Measurements from ENCODE around the gene PRODH.
"Not testable (repeated sequence)": the region's sequence is repeated elsewhere in the genome, so short reads cannot be mapped to it uniquely, and the experiment has no call there.

The PRODH gene

GRCh38 chr22:18953128-18953527, 17.0 kb upstream of the PRODH start:
- not testable (repeated sequence) for DNase-seq (ENCODE audit: low read depth, low spot score)

DNA sequence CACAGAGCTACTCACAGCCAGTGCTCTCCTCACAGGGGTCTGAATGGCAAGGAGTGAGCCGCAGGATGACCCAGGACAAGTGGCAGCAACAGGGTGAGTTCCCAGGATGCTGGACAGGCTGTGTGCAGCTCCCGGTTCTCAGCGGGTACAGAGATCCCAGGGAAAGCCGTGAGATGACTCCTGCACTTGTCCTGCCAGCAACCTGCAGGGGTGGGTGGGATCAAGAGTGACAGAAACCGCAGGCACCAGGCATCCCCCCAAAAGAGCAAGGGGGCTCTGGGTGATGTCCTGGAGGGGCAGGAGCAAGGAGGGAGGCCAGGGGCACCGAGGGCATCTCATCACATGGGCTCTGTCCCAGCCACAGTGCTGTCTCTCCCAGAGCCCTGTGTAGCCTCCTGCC, 15.9 kb upstream of the PRODH start:
- no peak for DNase-seq (ENCODE audit: low read depth, low spot score)

DNA sequence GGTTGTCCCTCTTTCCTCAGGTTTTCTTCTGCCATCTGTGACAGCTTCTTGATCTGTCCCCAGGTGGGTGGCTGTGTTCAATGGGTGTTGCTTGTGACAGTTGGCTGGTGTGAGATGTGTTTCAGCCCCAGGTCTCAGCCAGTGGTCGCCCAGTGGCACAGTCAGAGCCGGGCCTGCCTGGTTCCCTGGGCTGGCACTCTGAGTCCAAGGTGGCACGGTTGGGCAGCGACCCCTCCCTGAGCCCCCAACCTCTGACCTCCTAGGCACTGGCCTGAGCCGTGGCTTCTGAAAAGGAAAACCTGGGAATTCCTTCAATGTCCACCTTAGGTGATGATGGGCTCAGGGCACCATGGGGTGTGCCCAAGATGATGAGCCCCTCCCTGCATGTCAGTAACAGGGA, 14.0 kb upstream of the PRODH start:
- no peak for DNase-seq (ENCODE audit: low read depth, low spot score)

DNA sequence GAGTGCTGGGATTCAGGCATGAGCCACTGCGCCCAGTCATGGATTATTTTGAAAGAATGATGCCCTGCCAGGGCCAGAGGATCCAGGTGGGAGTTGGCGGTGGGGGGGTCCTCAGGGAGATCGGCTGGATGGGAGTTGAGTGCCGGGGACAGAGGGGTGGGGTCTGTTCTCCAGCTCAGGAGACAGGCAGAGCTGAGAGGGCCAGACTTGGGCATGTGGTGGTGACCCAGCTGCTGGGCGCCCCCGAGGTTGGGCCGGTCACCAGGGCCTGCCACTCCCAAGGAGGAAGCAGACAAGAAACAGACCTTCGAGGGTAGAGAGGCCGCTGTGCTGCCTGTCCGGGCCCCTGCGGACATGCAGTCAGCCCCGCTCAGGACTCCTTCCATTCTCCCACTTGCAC, 11.8 kb upstream of the PRODH start:
- DNase-seq (ENCODE audit: low read depth, low spot score): no peak

- DNase-seq (ENCODE audit: low read depth, low spot score): not testable (repeated sequence)
Measured at GRCh38 chr22:18947105-18947504, 11.0 kb upstream of the PRODH start.

- DNase-seq (ENCODE audit: low read depth, low spot score): not testable (repeated sequence)
Measured at GRCh38 chr22:18938691-18939090, 2.6 kb upstream of the PRODH start.

DNA sequence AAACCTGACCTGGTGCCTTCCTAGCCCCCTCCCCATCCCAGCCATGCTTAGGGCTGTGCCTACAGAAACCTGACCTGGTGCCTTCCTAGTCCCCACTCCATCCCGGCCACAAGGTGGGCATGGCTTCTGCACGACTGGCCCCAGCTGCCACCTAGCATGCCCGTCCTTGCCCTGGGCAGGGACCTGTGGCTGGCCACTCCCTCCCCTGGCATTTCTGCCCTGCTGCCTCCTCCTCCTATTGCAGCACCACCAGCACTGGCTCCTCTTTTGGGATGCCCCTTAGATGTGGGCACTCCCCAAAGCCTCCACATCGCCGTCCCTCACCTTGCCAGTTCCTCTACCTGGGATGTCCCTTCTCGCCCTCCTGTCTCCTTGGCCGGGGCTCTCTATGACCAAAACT, 1.4 kb downstream of the PRODH start:
- not testable (repeated sequence) for DNase-seq (ENCODE audit: low read depth, low spot score)

DNA sequence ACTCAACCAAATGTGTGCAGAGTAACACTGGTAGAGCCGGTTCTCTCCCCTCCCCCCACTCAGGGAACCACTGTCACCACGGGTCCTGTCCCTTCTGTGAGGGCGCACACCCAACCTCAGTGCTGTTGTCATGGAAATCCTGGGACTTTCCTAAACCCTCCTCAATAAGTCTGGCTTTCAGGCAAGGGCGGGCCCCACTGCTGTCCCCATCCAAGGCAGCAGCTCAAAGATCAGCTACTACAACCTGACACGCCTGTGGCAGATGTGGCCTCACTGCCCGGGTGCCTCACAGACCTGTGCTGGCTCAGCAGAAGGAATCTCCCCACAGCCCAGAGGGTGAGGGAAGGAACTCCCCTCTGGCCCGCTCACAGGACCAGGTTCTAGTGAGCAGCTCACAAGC, 2.2 kb downstream of the PRODH start:
- no peak for DNase-seq (ENCODE audit: low read depth, low spot score)

DNA sequence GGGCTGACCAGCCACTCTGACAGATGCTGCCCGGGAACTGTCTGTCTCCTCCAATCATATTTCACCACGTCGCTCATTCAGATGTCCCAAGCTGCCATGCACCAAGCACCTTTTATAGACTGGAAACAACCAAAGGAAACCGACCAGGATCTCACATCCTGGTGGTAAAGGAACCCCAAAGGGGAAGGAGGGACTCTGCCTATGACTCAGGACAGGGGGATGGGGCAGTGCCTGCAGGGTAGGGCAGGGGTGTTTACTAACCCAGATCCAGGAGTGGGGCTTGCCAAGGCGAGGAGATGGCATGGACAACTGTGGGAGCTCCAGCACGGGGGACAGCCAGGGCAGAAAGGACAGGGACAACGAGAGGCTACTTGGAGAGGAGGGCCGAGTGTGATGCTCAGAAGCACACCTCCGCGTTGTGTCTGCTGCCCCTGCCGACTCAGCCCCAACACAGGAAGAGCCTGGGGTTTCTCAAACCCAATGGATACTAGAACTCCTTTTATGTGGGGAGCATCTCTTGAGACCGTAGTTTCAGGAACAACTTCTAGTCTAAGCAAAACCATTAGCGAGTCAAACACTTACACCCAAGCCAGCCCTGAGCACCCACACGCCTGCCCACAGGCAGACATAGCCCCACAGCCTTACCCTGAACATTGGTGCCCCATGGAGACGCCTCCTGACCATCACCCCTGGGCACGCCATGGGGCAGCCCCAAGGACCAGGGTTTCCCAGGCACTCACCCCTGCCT, 4.0 kb downstream of the PRODH start:
- no peak for DNase-seq (ENCODE audit: low read depth, low spot score)

DNA sequence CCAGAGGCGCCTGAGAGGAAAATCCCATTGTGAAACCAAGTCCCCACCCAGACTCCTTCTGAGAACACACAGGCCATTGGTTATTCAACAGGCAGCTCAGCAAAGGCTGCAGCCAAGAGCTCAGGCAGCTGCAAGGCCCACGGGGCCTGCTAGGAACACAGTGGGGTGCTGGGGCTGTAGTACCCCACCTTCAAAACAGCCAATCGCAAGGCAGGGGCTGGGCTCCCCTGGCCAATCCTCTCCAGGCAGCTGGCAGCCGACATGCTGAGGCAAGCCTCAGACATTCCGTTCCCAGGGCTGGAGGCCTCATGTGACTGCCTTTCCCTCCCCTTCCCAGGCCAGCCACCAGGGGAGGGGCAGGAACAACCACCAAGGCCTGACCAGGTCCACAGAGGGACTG, 6.6 kb downstream of the PRODH start:
- DNase-seq (ENCODE audit: low read depth, low spot score): no peak

GRCh38 chr22:18927573-18927972, 8.5 kb downstream of the PRODH start:
- DNase-seq (ENCODE audit: low read depth, low spot score): no peak

GRCh38 chr22:18927020-18927419, 9.1 kb downstream of the PRODH start:
- no peak for DNase-seq (ENCODE audit: low read depth, low spot score)

GRCh38 chr22:18925368-18926064, 10.6 kb downstream of the PRODH start:
- DNase-seq (ENCODE audit: low read depth, low spot score): no peak

DNA sequence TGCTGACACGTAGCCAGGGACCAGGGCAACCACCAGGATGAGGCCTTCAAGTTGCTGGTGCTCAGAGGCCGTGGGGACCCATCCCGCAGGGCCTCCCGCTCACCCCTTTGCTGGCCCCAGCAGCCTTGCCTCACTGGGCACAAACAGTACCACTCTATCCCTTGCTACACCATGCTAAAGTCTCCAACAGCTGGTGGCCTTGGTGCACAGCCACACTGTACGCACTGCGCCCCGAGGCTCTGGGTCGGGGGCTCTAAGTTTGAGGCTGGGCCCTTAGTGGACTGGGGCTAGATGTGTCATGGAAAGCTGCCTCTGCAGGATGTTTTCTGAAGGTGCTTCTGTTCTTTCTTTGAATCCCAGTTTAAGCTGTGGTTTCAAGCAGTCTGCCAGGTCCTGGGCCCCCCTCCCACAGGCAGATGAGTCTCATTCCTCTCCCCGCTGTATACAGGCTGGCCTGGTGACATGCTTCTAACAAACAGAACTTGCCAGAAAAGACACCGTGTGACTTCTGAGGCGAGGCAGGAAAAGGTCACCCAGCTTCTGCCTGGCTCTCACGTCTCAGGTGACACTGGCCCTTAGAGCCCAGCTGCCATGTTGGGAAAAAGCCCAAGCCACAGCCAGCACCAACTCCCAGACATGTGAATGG, 15.7 kb downstream of the PRODH start:
- not testable (repeated sequence) for DNase-seq (ENCODE audit: low read depth, low spot score)

DNA sequence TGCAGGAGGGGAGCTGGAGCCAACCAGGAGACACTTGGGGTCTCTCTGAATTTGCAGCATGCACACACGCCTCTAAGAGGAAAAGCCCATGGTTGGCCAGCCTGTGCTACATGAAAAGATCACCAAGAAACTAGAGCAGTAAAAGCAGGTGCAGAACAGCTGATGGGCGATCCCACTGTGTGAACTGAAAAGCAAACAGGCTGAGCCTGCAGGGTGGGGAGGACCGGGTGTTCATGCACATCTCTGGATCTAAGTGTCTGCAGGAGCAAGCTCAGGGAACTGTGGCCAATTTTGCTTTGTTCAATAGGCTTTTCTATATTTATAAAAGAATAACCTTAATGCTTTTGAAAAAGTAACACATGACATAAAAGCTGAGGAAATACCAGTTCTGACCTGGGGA, 18.3 kb downstream of the PRODH start:
- DNase-seq (ENCODE audit: low read depth, low spot score): not testable (repeated sequence)

DNA sequence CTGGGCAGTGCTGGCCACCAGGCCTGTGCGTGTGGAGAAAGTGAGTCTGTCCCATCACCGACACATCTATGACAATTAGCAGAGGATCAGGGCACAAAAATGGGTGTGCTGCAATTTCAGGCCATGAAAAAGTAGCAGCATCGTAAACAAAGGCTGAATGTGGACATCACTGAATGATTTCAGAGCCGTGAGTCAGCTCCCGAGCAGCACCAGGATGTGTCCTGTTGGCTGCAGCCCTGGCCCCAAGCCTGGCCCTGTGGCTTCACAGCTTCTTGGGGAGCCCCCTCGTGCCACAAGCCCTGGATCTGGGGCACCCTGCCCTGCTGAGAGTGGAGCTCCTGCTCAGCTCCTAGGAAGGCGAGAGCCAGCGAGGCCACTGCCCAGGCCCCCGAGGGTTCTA, 20.5 kb downstream of the PRODH start:
- DNase-seq (ENCODE audit: low read depth, low spot score): not testable (repeated sequence)

DNA sequence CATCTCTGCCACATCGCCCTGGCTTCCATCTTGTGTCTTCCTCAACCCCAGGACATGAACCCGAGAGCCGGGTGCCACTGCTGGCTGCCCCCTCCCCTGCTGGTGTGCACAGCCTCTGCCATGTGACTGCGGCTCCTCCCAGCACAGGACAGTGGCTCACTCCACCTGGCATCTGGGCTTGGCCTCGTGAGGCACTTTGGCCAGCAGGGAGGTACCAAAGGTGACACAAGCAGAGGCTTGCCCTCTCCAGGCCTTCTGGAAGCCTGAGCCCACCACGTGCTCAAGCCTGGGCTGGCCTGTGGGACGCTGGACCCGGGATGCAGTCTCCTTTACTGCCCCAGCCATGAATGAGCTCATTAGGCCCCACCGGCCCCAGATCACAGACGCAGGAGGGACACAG, 21.5 kb downstream of the PRODH start:
- DNase-seq (ENCODE audit: low read depth, low spot score): not testable (repeated sequence)

- DNase-seq (ENCODE audit: low read depth, low spot score): not testable (repeated sequence)
Measured at GRCh38 chr22:18912264-18912946, 23.7 kb downstream of the PRODH start.

- not testable (repeated sequence) for DNase-seq (ENCODE audit: low read depth, low spot score)
Measured at GRCh38 chr22:18911535-18911934, 24.6 kb downstream of the PRODH start.

- no peak for DNase-seq (ENCODE audit: low read depth, low spot score)
Measured at GRCh38 chr22:18909556-18909955, 26.5 kb downstream of the PRODH start.

- DNase-seq (ENCODE audit: low read depth, low spot score): no peak
Measured at GRCh38 chr22:18906896-18907295, 29.2 kb downstream of the PRODH start.

- not testable (repeated sequence) for DNase-seq (ENCODE audit: low read depth, low spot score)
Measured at GRCh38 chr22:18906410-18906745, 29.7 kb downstream of the PRODH start.
